T-cell (primary cell): ENCODE measurements around the gene PLXNA1. TPM values are rescaled to one million over a fixed set of nuclear protein-coding genes. Genes with fewer than 3 reads are reported as not detected.

Experiments
- ATAC-seq, 4 experiments: fragments of 200-7000 bp in 3 of 4; fragments of 150-1000 bp in 1 of 4; cut with Tn5 transposase; replicated peaks in 1 of 4; 1 replicate in 3 of 4; 2 replicates in 1 of 4; pipeline ENCODE4 v1.10.0; 2021; ENCODE audit warnings: moderate library complexity in 3 of 4, mild to moderate bottlenecking in 2 of 4, moderate number of reproducible peaks in 1 of 4
- CTCF ChIA-PET, 2 donors: fragments of 300-600 bp; sonication (Branson Sonifier 250); formaldehyde crosslinking; loops; one replicate each; lab custom pipeline; 2022; ENCODE audit warnings: antibody characterized with exemption in 2 of 2; lab: Charles Lee
- POLR2A ChIA-PET, 2 donors: fragments of 300-600 bp; sonication (Branson Sonifier 250); formaldehyde crosslinking; loops; one replicate each; lab custom pipeline; 2022; ENCODE audit warnings: antibody characterized with exemption in 2 of 2; lab: Charles Lee
- DNase-seq, 35 experiments: peaks; one replicate each; pipeline versions ENCODE4 v3.0.0 to v3.0.0-alpha.2; 2013 to 2023
- H3K27ac ChIP-seq: one replicate; pipeline ENCODE4 v1.5.1; 2013; ENCODE audit warnings: low read length
- H3K27me3 ChIP-seq, 2 experiments: replicated peaks in 1 of 2; 1 replicate in 1 of 2; 2 replicates in 1 of 2; pipeline versions ENCODE4 v1.6.1 to v1.7.0; 2013; ENCODE audit warnings: low read length in 1 of 2, mixed read lengths in 1 of 2; ENCODE audit not compliant: control insufficient read depth in 2 of 2, insufficient read depth in 2 of 2; ENCODE audit errors: extremely low read depth in 1 of 2
- H3K36me3 ChIP-seq, 2 donors: 1 replicate in 1 of 2; 2 replicates in 1 of 2; pipeline versions ENCODE4 v1.6.1 to v1.7.0; 2013; ENCODE audit warnings: low read length in 1 of 2; ENCODE audit not compliant: control insufficient read depth in 2 of 2, insufficient read depth in 1 of 2; ENCODE audit errors: extremely low read depth in 1 of 2
- H3K4me1 ChIP-seq, 2 experiments: 1 replicate in 1 of 2; 2 replicates in 1 of 2; pipeline versions ENCODE4 v1.6.1 to v1.7.0; 2013; ENCODE audit warnings: low read length in 2 of 2, mixed read lengths in 1 of 2; ENCODE audit not compliant: insufficient read depth in 2 of 2, control insufficient read depth in 1 of 2; ENCODE audit errors: extremely low read depth in 1 of 2
- H3K4me3 ChIP-seq, 2 donors: 1 replicate in 1 of 2; 2 replicates in 1 of 2; pipeline versions ENCODE4 v1.5.1 to v1.7.0; 2013; ENCODE audit warnings: mild to moderate bottlenecking in 2 of 2, low read length in 1 of 2, moderate library complexity in 1 of 2; ENCODE audit not compliant: control insufficient read depth in 1 of 2; ENCODE audit errors: extremely low read depth in 1 of 2
- H3K9me3 ChIP-seq: 2 replicates; pipeline ENCODE4 v1.7.0; 2013
- H3K27ac Mint-ChIP-seq, 2 donors: one replicate each; pipeline ENCODE4 v1.8.0; 2020 to 2021; ENCODE audit warnings: mild to moderate bottlenecking in 2 of 2, mixed read lengths in 2 of 2
- H3K27me3 Mint-ChIP-seq, 2 donors: one replicate each; pipeline ENCODE4 v1.8.0; 2021 to 2022; ENCODE audit warnings: mixed read lengths in 2 of 2
- H3K36me3 Mint-ChIP-seq: one replicate; pipeline ENCODE4 v1.8.0; 2021; ENCODE audit warnings: mixed read lengths
- H3K4me1 Mint-ChIP-seq, 3 donors: one replicate each; pipeline ENCODE4 v1.8.0; 2020 to 2022; ENCODE audit warnings: mixed read lengths in 3 of 3, mild to moderate bottlenecking in 1 of 3
- H3K4me3 Mint-ChIP-seq, 3 donors: one replicate each; pipeline ENCODE4 v1.8.0; 2020 to 2022; ENCODE audit warnings: mild to moderate bottlenecking in 3 of 3, mixed read lengths in 3 of 3, moderate library complexity in 3 of 3
- H3K9me3 Mint-ChIP-seq, 3 donors: one replicate each; pipeline ENCODE4 v1.8.0; 2020 to 2022; ENCODE audit warnings: mixed read lengths in 3 of 3
- WGBS: methylation state at CpG from one replicate; pipeline ENCODE4 v1.1.5; 2013; ENCODE audit warnings: missing lambda C conversion rate; ENCODE audit not compliant: insufficient coverage; 5-methylcytosine and 5-hydroxymethylcytosine counted together
- total RNA-seq, 35 experiments: library from RNA in 6 of 35; stranded (reverse) in 6 of 35; fragments of 120-200 nt in 1 of 35; gene quantifications; one replicate each; pipeline versions ENCODE4 v1.2.1 to v1.2.4 and lab custom pipeline; 2013 to 2026

The PLXNA1 gene
- total RNA-seq, 5 donors from 2014 or later (not counting 1 experiment from before 2014, with no cell fraction given) = 10.9 to 16.9 (median 16.0) TPM

GRCh38 chr3:127028781-127029657 is 46.1 kb downstream of the PLXNA1 start:
- Histone ChIP-seq H3K36me3 (peaks cover 6% of the 10 kb centered on the region in 2 donors), H3K27me3 (no peaks in the 10 kb centered on the region), H3K4me3 (no peak overlapping the region), H3K9me3 (no peaks in the 10 kb centered on the region), H3K27ac (no peak overlapping the region), H3K4me1 (no peaks in the 10 kb centered on the region)
- WGBS = 87% methylated on average over 18 of the region's 30 CpGs
- Mint-ChIP-seq H3K4me1 (no peaks in the 10 kb centered on the region), H3K9me3 (no peaks in the 10 kb centered on the region), H3K27me3 (no peaks in the 10 kb centered on the region), H3K27ac (no peak overlapping the region), H3K36me3 (peaks cover 11% of the 10 kb centered on the region), H3K4me3 (no peak overlapping the region)
- CTCF ChIA-PET = no interaction called here
- POLR2A ChIA-PET = no interaction called here
- ATAC-seq (no peak), DNase-seq (no peak)

- ChIA-PET CTCF (no interaction called here), POLR2A (no interaction called here)
- no peaks in the 10 kb centered on the region for H3K4me1 ChIP-seq
- Mint-ChIP-seq H3K9me3 (no peaks in the 10 kb centered on the region), H3K4me3 (no peak overlapping the region), H3K36me3 (peaks cover 13% of the 10 kb centered on the region), H3K27ac (no peak overlapping the region), H3K4me1 (no peaks in the 10 kb centered on the region), H3K27me3 (no peaks in the 10 kb centered on the region)
- no peak overlapping the region for H3K4me3 ChIP-seq
- H3K9me3 ChIP-seq = no peaks in the 10 kb centered on the region
- H3K27ac ChIP-seq = no peak overlapping the region
- peaks cover 6% of the 10 kb centered on the region in 2 donors for H3K36me3 ChIP-seq
- WGBS = 93% methylated on average over 39 of the region's 42 CpGs
- ATAC-seq (no peak), DNase-seq (no peak)
- no peaks in the 10 kb centered on the region for H3K27me3 ChIP-seq
These were observed 47.0 kb downstream of the PLXNA1 start for GRCh38 chr3:127029658-127030507.

- Histone ChIP-seq H3K9me3 (no peaks in the 10 kb centered on the region), H3K27me3 (no peaks in the 10 kb centered on the region), H3K36me3 (peaks cover 6% of the 10 kb centered on the region in 2 donors), H3K27ac (no peak overlapping the region), H3K4me1 (no peaks in the 10 kb centered on the region), H3K4me3 (no peak overlapping the region)
- WGBS = 96% methylated on average over 19 of the region's 19 CpGs
- no peak for ATAC-seq
- POLR2A ChIA-PET = no interaction called here
- H3K27me3 Mint-ChIP-seq = no peaks in the 10 kb centered on the region
- H3K9me3 Mint-ChIP-seq = no peaks in the 10 kb centered on the region
- H3K4me1 Mint-ChIP-seq = no peaks in the 10 kb centered on the region
- no peak overlapping the region for H3K27ac Mint-ChIP-seq
- H3K4me3 Mint-ChIP-seq = no peak overlapping the region
- peaks cover 16% of the 10 kb centered on the region for H3K36me3 Mint-ChIP-seq
- DNase-seq = no peak
- CTCF ChIA-PET = no interaction called here
These were observed 47.8 kb downstream of the PLXNA1 start for GRCh38 chr3:127030508-127031412.

GRCh38 chr3:127031413-127031810 is 48.5 kb downstream of the PLXNA1 start:
- DNase-seq = no peak
- Mint-ChIP-seq H3K27me3 (no peaks in the 10 kb centered on the region), H3K4me1 (no peaks in the 10 kb centered on the region), H3K4me3 (no peak overlapping the region), H3K36me3 (peaks cover 16% of the 10 kb centered on the region), H3K9me3 (no peaks in the 10 kb centered on the region), H3K27ac (no peak overlapping the region)
- H3K27ac ChIP-seq = no peak overlapping the region
- no peak overlapping the region for H3K4me3 ChIP-seq
- WGBS = 89% methylated on average over 9 of the region's 9 CpGs
- H3K4me1 ChIP-seq = no peaks in the 10 kb centered on the region
- ChIA-PET POLR2A (no interaction called here), CTCF (no interaction called here)
- ATAC-seq = no peak
- no peaks in the 10 kb centered on the region for H3K27me3 ChIP-seq
- H3K9me3 ChIP-seq = no peaks in the 10 kb centered on the region
- H3K36me3 ChIP-seq = peaks cover 0 to 6% of the 10 kb centered on the region in 2 donors

DNA sequence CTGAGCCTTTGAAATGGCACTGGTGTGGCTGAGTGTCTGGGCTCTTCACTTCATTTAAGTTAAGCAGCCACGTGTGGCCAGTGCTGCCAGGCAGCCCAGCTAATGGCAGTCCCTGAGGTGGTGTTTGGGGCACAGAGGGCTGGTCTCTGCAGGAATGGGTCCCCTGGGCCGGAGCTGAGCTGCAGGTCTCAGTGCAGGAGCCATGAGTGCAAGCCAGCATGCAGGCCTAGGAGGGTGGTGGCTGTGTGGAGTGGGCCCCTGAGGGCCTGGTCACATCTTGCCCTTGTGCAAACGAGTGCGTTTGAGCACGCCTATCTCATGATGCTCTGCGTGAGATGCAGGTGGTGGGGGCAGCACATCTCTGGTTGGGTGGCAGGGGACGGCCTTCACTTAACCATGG is 48.9 kb downstream of the PLXNA1 start:
- no peak overlapping the region for H3K4me3 Mint-ChIP-seq

More for the DNA sequence above, 48.9 kb downstream of the PLXNA1 start:
- ATAC-seq (no peak), DNase-seq (no peak)
- H3K36me3 ChIP-seq = peaks cover 0 to 4% of the 10 kb centered on the region in 2 donors
- no peak overlapping the region for H3K27ac ChIP-seq
- H3K4me3 ChIP-seq = no peak overlapping the region
- Mint-ChIP-seq H3K27me3 (no peaks in the 10 kb centered on the region), H3K9me3 (no peaks in the 10 kb centered on the region), H3K27ac (no peak overlapping the region), H3K36me3 (peaks cover 14% of the 10 kb centered on the region), H3K4me1 (no peaks in the 10 kb centered on the region)
- WGBS = 95% methylated on average over 7 of the region's 7 CpGs
- ChIA-PET POLR2A (no interaction called here), CTCF (no interaction called here)
- H3K9me3 ChIP-seq = no peaks in the 10 kb centered on the region
- H3K27me3 ChIP-seq = no peaks in the 10 kb centered on the region
- H3K4me1 ChIP-seq = no peaks in the 10 kb centered on the region
